Measurements from ENCODE around the gene FER. TPM values are rescaled to one million over a fixed set of nuclear protein-coding genes. Genes with fewer than 3 reads are reported as not detected.

The FER gene
- total and polyA plus RNA-seq, 2 of the 8 experiments (the other 6 are each of a cell fraction or from before 2014, with no cell fraction given): 1.3 to 15.8 TPM

- no peak for TF ChIP-seq RAD21 (IDR thresholded peaks at IDR 0.05 in 1 of 2, conservative IDR thresholded peaks at IDR 0.05 in 1 of 2; ENCODE audit: low read depth in 2 of 2, low read length in 2 of 2)
Observed at GRCh38 chr5:108753331-108753730, 5.6 kb downstream of the FER start (continued).
